Right lobe of liver (tissue), 6 donors: ENCODE results near the gene MEAF6. TPM values are rescaled to one million over a fixed set of nuclear protein-coding genes. Genes with fewer than 3 reads are reported as not detected.

ENCODE experiments used
- ATAC-seq, 4 donors: fragments of 200-7000 bp; cut with Tn5 transposase; one replicate each; pipeline ENCODE4 v1.9.1; 2020; ENCODE audit warnings: mild to moderate bottlenecking in 4 of 4, moderate library complexity in 4 of 4
- DNase-seq, 3 donors: peaks; one replicate each; pipeline ENCODE4 v3.0.0-alpha.2; 2020
- H3K27ac ChIP-seq, 3 donors: fragments of 200-600 bp; one replicate each; pipeline ENCODE4 v1.8.0; 2022
- H3K27me3 ChIP-seq, 2 donors: fragments of 200-600 bp; one replicate each; pipeline ENCODE4 v1.8.0; 2022
- H3K36me3 ChIP-seq, 4 donors: fragments of 200-600 bp; sonication (generic) in 1 of 4; one replicate each; pipeline versions ENCODE4 v1.5.1 to v1.8.0; 2017 to 2022; ENCODE audit warnings: control low read depth in 1 of 4
- H3K4me1 ChIP-seq, 4 donors: fragments of 200-600 bp; sonication (generic) in 1 of 4; one replicate each; pipeline versions ENCODE4 v1.5.1 to v1.8.0; 2017 to 2022; ENCODE audit warnings: control low read depth in 1 of 4
- H3K4me3 ChIP-seq, 3 donors: fragments of 200-600 bp; one replicate each; pipeline ENCODE4 v1.8.0; 2022
- H3K9me3 ChIP-seq, 4 donors: fragments of 200-600 bp; sonication (generic) in 1 of 4; one replicate each; pipeline versions ENCODE4 v1.5.1 to v1.8.0; 2017 to 2022; ENCODE audit warnings: control low read depth in 1 of 4
- CTCF ChIP-seq, 4 donors: fragments of 200-600 bp in 3 of 4; fragments of 450-650 bp in 1 of 4; IDR thresholded peaks; one replicate each; pipeline versions ENCODE4 v1.5.1 to v1.8.0; 2016 to 2022; ENCODE audit warnings: antibody characterized with exemption in 4 of 4, mild to moderate bottlenecking in 2 of 4
- POLR2A ChIP-seq: fragments of 450-650 bp; IDR thresholded peaks from one replicate; pipeline ENCODE4 v1.6.1; 2017; ENCODE audit warnings: antibody characterized with exemption, mild to moderate bottlenecking
- WGBS: methylation state at CpG from one replicate; pipeline ENCODE4 v1.1.6; 2018; ENCODE audit warnings: low coverage, low lambda C conversion rate; ENCODE audit not compliant: insufficient coverage; ENCODE audit errors: missing lambda C conversion rate; 5-methylcytosine and 5-hydroxymethylcytosine counted together
- intact Hi-C, 2 donors: fragments of 100-400 bp; cut with DNase I; formaldehyde crosslinking; loops; one replicate each; pipeline versions ENCODE4 v1.11.2 to v1.14.1; 2022
- total RNA-seq, 6 experiments: library from RNA; depleted of rRNA in 2 of 6; stranded (reverse); fragments of >200 nt in 2 of 6; fragmentation: NEBNext Ultra II Directional in 3 of 6; extraction: Animal tissue kit (Norgen Biotek cat#: 25700) in 3 of 6; gene quantifications; one replicate each; pipeline versions ENCODE4 v1.1.0 to v1.2.4, GENCODE V29; 2016 to 2023
- donor health status: DM: no; HTN: yes; CAD: no.
- donor health status: DM: no; HTN: no; CAD: no.
- donor health status: DM: no; HTN: no; CAD: no.
- donor health status: DM: no; HTN: yes; CAD: no.
- donor health status: DM: no; HTN: yes; CAD: no.

Gene MEAF6
- total RNA-seq, 6 experiments from 2014 or later: 12.9 to 55.9 (median 32.8) TPM

GRCh38 chr1:37517569-37517968 lies 3.0 kb upstream of the MEAF6 start:
- H3K9me3 ChIP-seq: no peaks in the 10 kb centered on the region
- ATAC-seq (peak in 2 of 4 donors; percentile 4 to 8), DNase-seq (peak in 1 of 3 donors; percentile 40)
- H3K4me1 ChIP-seq: peaks cover 0 to 24% (median 6%) of the 10 kb centered on the region in 4 donors
- peak overlapping the region; percentile 43 to 90 (median 89) for H3K27ac ChIP-seq
- intact Hi-C loops: no loop called here
- TF ChIP-seq POLR2A (no peak), CTCF (IDR thresholded peaks at IDR 0.05) (no peak)
- WGBS: 25% methylated on average over 1 of the region's 1 CpG
- H3K27me3 ChIP-seq: no peaks in the 10 kb centered on the region
- H3K36me3 ChIP-seq: peaks cover 0 to 3% (median 1%) of the 10 kb centered on the region in 4 donors
- no peak overlapping the region for H3K4me3 ChIP-seq

- H3K27me3 ChIP-seq: no peaks in the 10 kb centered on the region
- ATAC-seq: no peak
- no peaks in the 10 kb centered on the region for H3K9me3 ChIP-seq
- H3K36me3 ChIP-seq: peaks cover 0 to 22% (median 7%) of the 10 kb centered on the region in 4 donors
- intact Hi-C loops: no loop called here
- H3K4me1 ChIP-seq: peaks cover 0 to 24% (median 6%) of the 10 kb centered on the region in 4 donors
- peak overlapping the region; percentile 83 to 90 (median 89) for H3K4me3 ChIP-seq
- peak in 1 of 3 donors; percentile 6 for DNase-seq
- H3K27ac ChIP-seq: peak overlapping the region; percentile 94 to 98 (median 95)
- WGBS: 66% methylated on average over 18 of the region's 18 CpGs
- TF ChIP-seq POLR2A (no peak), CTCF (IDR thresholded peaks at IDR 0.05) (no peak)
These were observed 844 bp upstream of the MEAF6 start for GRCh38 chr1:37515185-37516034.

- intact Hi-C loops: no loop called here
- peak; percentile 42 to 66 (median 48) for DNase-seq
- Histone ChIP-seq H3K27ac (peak overlapping the region; percentile 94 to 98 (median 95)), H3K4me3 (peak overlapping the region; percentile 83 to 90 (median 89)), H3K4me1 (peaks cover 0 to 24% (median 6%) of the 10 kb centered on the region in 4 donors), H3K27me3 (no peaks in the 10 kb centered on the region), H3K36me3 (peaks cover 0 to 28% (median 8%) of the 10 kb centered on the region in 4 donors), H3K9me3 (no peaks in the 10 kb centered on the region)
- WGBS: 0% methylated on average over 13 of the region's 26 CpGs
- TF ChIP-seq CTCF (IDR thresholded peaks at IDR 0.05) (no peak), POLR2A (no peak)
- peak; percentile 13 to 33 (median 20) for ATAC-seq
These were observed 694 bp downstream of the MEAF6 start for GRCh38 chr1:37513795-37514349.

GRCh38 chr1:37509181-37509580 lies 5.4 kb downstream of the MEAF6 start:
- intact Hi-C loops: no loop called here
- no peaks in the 10 kb centered on the region for H3K9me3 ChIP-seq
- no peak for DNase-seq
- H3K4me3 ChIP-seq: no peak overlapping the region
- H3K36me3 ChIP-seq: peaks cover 0 to 53% (median 22%) of the 10 kb centered on the region in 4 donors
- ATAC-seq: no peak
- TF ChIP-seq CTCF (IDR thresholded peaks at IDR 0.05) (no peak), POLR2A (no peak)
- H3K27me3 ChIP-seq: no peaks in the 10 kb centered on the region
- WGBS: 88% methylated on average over 3 of the region's 4 CpGs
- H3K4me1 ChIP-seq: peaks cover 0 to 8% (median 3%) of the 10 kb centered on the region in 4 donors
- H3K27ac ChIP-seq: no peak overlapping the region
